ENCODE results near the gene DDA1. TPM values are rescaled to one million over a fixed set of nuclear protein-coding genes. Genes with fewer than 3 reads are reported as not detected.

The DDA1 gene
- total and polyA plus RNA-seq, 9 of the 15 experiments (the other 6 are each of a cell fraction or from before 2014, with no cell fraction given) = 1.4 to 83.8 (median 33.8) TPM

DNA sequence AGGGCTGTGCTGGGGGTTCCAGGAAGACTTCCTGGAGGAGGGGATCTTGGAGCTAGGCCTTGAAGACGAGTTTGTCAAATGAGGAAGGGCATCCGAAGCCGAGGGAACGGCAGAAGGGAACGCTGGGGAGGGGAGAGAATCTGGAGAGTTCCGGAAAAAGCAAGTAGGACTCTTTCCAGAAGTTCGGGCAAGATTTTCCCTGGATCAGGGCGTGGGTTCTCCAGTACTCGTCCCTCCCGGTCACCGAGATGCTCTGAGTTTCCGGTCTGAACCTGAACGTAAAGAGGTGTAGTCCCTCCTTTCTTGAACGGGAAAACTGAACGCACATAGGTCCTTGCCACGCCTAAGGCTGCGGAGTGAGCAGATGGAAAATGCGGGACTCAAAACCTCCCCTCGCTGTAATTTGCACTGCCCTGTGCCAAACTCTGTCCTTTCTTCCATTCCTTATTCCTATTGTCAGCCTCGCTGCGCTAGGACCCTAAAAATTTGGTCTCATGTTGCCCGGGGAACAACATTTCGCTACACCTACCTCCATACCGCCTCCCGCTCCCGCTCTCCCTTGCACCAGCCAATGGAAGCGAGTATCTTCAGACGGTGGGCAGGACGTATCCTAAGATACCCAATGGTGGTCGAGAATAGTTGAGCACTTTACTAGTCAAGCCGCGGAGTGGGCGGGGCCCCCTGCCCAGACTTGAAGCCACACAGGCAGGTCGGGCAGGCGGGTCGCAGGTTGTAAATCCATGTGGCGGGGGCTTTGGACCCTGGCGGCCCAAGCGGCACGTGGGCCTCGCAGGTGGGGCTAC, 27.7 kb downstream of the DDA1 start, which contains the start of gene GTPBP3 (continued):
- peak; percentile 98 for TF ChIP-seq NEUROD1 (IDR thresholded peaks at IDR 0.05; ENCODE audit: borderline replicate concordance, low read depth, low read length, partially characterized antibody)
- TF ChIP-seq, protein P1, sequence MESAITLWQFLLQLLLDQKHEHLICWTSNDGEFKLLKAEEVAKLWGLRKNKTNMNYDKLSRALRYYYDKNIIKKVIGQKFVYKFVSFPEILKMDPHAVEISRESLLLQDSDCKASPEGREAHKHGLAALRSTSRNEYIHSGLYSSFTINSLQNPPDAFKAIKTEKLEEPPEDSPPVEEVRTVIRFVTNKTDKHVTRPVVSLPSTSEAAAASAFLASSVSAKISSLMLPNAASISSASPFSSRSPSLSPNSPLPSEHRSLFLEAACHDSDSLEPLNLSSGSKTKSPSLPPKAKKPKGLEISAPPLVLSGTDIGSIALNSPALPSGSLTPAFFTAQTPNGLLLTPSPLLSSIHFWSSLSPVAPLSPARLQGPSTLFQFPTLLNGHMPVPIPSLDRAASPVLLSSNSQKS (CRISPR knock-in tag; IDR thresholded peaks at IDR 0.05) = 0 out of 2 replicates have a peak, but pooled peaks have one; percentile 8
- no peak for TF ChIP-seq ZNF124 (CRISPR knock-in tag; IDR thresholded peaks at IDR 0.05)
- TF ChIP-seq HNRNPL (IDR thresholded peaks at IDR 0.05; ENCODE audit: low read depth, low read length) = no peak
- 0 out of 2 replicates have a peak, but pooled peaks have one; percentile 43 for TF ChIP-seq ATF1 (CRISPR knock-in tag; IDR thresholded peaks at IDR 0.05)
- TF ChIP-seq ATF1 (tag; IDR thresholded peaks at IDR 0.05) = peak; percentile 96
- TF ChIP-seq ZKSCAN1 (IDR thresholded peaks at IDR 0.05; ENCODE audit: low read depth, low read length) = no peak; the same call in 1 of the 2 replicates
- TF ChIP-seq, protein P2, sequence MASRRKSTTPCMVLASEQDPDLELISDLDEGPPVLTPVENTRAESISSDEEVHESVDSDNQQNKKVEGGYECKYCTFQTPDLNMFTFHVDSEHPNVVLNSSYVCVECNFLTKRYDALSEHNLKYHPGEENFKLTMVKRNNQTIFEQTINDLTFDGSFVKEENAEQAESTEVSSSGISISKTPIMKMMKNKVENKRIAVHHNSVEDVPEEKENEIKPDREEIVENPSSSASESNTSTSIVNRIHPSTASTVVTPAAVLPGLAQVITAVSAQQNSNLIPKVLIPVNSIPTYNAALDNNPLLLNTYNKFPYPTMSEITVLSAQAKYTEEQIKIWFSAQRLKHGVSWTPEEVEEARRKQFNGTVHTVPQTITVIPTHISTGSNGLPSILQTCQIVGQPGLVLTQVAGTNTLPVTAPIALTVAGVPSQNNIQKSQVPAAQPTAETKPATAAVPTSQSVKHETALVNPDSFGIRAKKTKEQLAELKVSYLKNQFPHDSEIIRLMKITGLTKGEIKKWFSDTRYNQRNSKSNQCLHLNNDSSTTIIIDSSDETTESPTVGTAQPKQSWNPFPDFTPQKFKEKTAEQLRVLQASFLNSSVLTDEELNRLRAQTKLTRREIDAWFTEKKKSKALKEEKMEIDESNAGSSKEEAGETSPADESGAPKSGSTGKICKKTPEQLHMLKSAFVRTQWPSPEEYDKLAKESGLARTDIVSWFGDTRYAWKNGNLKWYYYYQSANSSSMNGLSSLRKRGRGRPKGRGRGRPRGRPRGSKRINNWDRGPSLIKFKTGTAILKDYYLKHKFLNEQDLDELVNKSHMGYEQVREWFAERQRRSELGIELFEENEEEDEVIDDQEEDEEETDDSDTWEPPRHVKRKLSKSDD (conservative IDR thresholded peaks at IDR 0.05; ENCODE audit: low read length) = 0 out of 2 replicates have a peak, but pooled peaks have one; percentile 91
- TF ChIP-seq, protein P3, sequence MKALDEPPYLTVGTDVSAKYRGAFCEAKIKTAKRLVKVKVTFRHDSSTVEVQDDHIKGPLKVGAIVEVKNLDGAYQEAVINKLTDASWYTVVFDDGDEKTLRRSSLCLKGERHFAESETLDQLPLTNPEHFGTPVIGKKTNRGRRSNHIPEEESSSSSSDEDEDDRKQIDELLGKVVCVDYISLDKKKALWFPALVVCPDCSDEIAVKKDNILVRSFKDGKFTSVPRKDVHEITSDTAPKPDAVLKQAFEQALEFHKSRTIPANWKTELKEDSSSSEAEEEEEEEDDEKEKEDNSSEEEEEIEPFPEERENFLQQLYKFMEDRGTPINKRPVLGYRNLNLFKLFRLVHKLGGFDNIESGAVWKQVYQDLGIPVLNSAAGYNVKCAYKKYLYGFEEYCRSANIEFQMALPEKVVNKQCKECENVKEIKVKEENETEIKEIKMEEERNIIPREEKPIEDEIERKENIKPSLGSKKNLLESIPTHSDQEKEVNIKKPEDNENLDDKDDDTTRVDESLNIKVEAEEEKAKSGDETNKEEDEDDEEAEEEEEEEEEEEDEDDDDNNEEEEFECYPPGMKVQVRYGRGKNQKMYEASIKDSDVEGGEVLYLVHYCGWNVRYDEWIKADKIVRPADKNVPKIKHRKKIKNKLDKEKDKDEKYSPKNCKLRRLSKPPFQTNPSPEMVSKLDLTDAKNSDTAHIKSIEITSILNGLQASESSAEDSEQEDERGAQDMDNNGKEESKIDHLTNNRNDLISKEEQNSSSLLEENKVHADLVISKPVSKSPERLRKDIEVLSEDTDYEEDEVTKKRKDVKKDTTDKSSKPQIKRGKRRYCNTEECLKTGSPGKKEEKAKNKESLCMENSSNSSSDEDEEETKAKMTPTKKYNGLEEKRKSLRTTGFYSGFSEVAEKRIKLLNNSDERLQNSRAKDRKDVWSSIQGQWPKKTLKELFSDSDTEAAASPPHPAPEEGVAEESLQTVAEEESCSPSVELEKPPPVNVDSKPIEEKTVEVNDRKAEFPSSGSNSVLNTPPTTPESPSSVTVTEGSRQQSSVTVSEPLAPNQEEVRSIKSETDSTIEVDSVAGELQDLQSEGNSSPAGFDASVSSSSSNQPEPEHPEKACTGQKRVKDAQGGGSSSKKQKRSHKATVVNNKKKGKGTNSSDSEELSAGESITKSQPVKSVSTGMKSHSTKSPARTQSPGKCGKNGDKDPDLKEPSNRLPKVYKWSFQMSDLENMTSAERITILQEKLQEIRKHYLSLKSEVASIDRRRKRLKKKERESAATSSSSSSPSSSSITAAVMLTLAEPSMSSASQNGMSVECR (CRISPR knock-in tag; IDR thresholded peaks at IDR 0.05) = no peak; the same call in none of the 2 replicates
- no peak; the same call in 1 of the 2 replicates for TF ChIP-seq KAT7 (CRISPR knock-in tag; IDR thresholded peaks at IDR 0.05; ENCODE audit: borderline replicate concordance)
- no peak for TF ChIP-seq KAT2B (IDR thresholded peaks at IDR 0.05; ENCODE audit: low read depth, low read length)

All from K562 (cell line).